HG03439 (cell line): ENCODE results near the gene MAGEB5.
"Not testable (repeated sequence)": the region's sequence is repeated elsewhere in the genome, so short reads cannot be mapped to it uniquely, and the experiment has no call there.

ENCODE experiments used
- ATAC-seq: cut with Tn5 transposase; IDR thresholded peaks from one replicate; pipeline ENCODE4 v1.9.1; 2021; ENCODE audit warnings: mild to moderate bottlenecking, moderate library complexity; ENCODE audit not compliant: unreplicated experiment

The MAGEB5 gene, protein sequence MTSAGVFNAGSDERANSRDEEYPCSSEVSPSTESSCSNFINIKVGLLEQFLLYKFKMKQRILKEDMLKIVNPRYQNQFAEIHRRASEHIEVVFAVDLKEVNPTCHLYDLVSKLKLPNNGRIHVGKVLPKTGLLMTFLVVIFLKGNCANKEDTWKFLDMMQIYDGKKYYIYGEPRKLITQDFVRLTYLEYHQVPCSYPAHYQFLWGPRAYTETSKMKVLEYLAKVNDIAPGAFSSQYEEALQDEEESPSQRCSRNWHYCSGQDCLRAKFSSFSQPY

DNA sequence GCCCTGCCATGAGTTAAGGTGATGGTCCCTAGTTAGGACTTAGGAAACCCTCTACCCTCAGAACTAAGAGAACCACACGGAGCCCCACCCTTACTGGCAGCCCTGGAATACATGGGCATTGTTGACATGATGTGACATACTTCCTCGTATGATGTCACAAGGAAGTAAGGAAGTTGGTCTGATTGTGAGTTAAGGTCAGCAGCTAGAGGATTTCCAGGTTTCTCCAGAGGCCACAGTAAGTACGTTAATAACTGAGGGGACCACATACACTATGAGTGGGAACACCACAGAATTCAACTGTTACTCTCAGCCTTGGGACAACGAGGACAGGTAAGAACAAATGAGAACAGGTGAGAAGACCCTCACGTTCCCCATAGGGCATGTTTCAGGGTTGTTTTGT is at the start of gene MAGEB5:
Gene MAGEB5, plus strand, starts transcription at position 301 of the 400 bp plus-strand sequence. CDS start 1,133 bp downstream, outside the sequence.
- ATAC-seq: no peak

GRCh38 chrX:26192204-26192603 is 23.8 kb upstream of the MAGEB5 start, which contains the start of gene MAGEB6:
TSS of gene MAGEB6 (plus strand) at chrX:26192440. CDS start at chrX:26193847, 1,407 bp downstream.
- ATAC-seq: no peak

DNA sequence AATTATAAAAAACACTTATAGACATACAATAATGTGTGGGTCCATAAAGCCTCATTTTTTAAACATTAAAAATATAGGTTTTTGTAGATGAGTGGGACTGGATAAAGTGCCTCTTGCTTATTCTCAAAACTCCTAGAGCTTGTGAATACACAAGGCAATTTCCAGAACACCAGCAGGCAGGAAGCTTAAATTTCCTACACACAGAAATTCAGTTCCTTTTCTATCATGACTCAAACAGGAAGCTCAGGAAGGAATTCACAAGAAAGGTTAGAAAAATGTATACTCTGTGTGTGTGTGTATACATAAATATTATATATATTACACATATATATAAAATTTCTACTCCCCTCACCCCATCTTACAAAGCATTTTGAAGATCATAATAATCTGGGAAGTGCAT is 12.4 kb upstream of the MAGEB5 start:
- no peak for ATAC-seq

- ATAC-seq: not testable (repeated sequence)
These were observed 11.3 kb upstream of the MAGEB5 start for GRCh38 chrX:26204717-26205116.

- ATAC-seq: no peak
These were observed 8.0 kb upstream of the MAGEB5 start for GRCh38 chrX:26208012-26208411.

- ATAC-seq: no peak
These were observed 3.4 kb downstream of the MAGEB5 start for GRCh38 chrX:26219351-26219750.

- ATAC-seq: no peak
These were observed 18.2 kb downstream of the MAGEB5 start for GRCh38 chrX:26234177-26234576.

GRCh38 chrX:26253526-26253925 is 37.6 kb downstream of the MAGEB5 start:
- ATAC-seq: no peak

DNA sequence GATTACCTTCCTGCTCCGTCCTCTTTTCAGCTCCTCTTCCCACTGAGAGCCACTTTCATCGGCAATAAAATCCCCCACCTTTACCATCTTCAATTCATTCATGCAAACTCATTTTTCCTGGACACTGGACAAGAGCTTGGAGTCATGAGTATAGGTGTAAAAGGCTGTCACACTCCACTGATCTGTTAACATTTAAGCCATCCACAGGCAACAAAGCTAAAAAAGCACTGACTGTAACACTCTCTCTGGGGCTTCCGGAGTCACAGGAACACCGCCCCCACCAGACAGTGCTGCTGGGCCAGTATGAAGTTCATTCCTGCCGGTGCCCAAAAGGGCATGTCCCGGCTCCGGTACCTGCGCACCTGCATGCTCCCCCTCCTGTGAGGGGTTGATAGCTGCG is 38.5 kb downstream of the MAGEB5 start:
- ATAC-seq: no peak

- no peak for ATAC-seq
These were observed 46.2 kb downstream of the MAGEB5 start for GRCh38 chrX:26262121-26262523.
